ENCODE measurements around the gene GPR15.

Gene GPR15

GRCh38 chr3:98532709-98533571 is 1.2 kb downstream of the GPR15 start:
- H3K36me3 ChIP-seq (ENCODE audit: control insufficient read depth, insufficient read depth, low read length), result no peaks in the 10 kb centered on the region
- no peak overlapping the region for H3K4me3 ChIP-seq (ENCODE audit: low read depth, low read length)
- no peaks in the 10 kb centered on the region for H3K27me3 ChIP-seq (ENCODE audit: control insufficient read depth, insufficient read depth, low read length)
- peaks cover 2% of the 10 kb centered on the region for H3K4me1 ChIP-seq (ENCODE audit: control insufficient read depth, insufficient read depth, low read length)
- H3K9ac ChIP-seq (ENCODE audit: low read depth, low read length), result no peak overlapping the region
- H3K9me3 ChIP-seq (ENCODE audit: control insufficient read depth, insufficient read depth, low read length), result no peaks in the 10 kb centered on the region

- Histone ChIP-seq H3K27me3 (ENCODE audit: control insufficient read depth, insufficient read depth, low read length) (no peaks in the 10 kb centered on the region), H3K4me3 (ENCODE audit: low read depth, low read length) (no peak overlapping the region), H3K9me3 (ENCODE audit: control insufficient read depth, insufficient read depth, low read length) (no peaks in the 10 kb centered on the region), H3K9ac (ENCODE audit: low read depth, low read length) (no peak overlapping the region), H3K36me3 (ENCODE audit: control insufficient read depth, insufficient read depth, low read length) (no peaks in the 10 kb centered on the region), H3K4me1 (ENCODE audit: control insufficient read depth, insufficient read depth, low read length) (no peaks in the 10 kb centered on the region)
These were observed 2.4 kb downstream of the GPR15 start for GRCh38 chr3:98534168-98534567.

- no peak overlapping the region for H3K9ac ChIP-seq (ENCODE audit: low read depth, low read length)
- no peaks in the 10 kb centered on the region for H3K27me3 ChIP-seq (ENCODE audit: control insufficient read depth, insufficient read depth, low read length)
- H3K4me1 ChIP-seq (ENCODE audit: control insufficient read depth, insufficient read depth, low read length), result no peaks in the 10 kb centered on the region
- no peaks in the 10 kb centered on the region for H3K36me3 ChIP-seq (ENCODE audit: control insufficient read depth, insufficient read depth, low read length)
- no peak overlapping the region for H3K4me3 ChIP-seq (ENCODE audit: low read depth, low read length)
- no peaks in the 10 kb centered on the region for H3K9me3 ChIP-seq (ENCODE audit: control insufficient read depth, insufficient read depth, low read length)
These were observed 3.0 kb downstream of the GPR15 start for GRCh38 chr3:98534734-98535133.

- no peaks in the 10 kb centered on the region for H3K27me3 ChIP-seq (ENCODE audit: control insufficient read depth, insufficient read depth, low read length)
- no peaks in the 10 kb centered on the region for H3K9me3 ChIP-seq (ENCODE audit: control insufficient read depth, insufficient read depth, low read length)
- H3K4me3 ChIP-seq (ENCODE audit: low read depth, low read length), result no peak overlapping the region
- no peaks in the 10 kb centered on the region for H3K4me1 ChIP-seq (ENCODE audit: control insufficient read depth, insufficient read depth, low read length)
- no peaks in the 10 kb centered on the region for H3K36me3 ChIP-seq (ENCODE audit: control insufficient read depth, insufficient read depth, low read length)
- H3K9ac ChIP-seq (ENCODE audit: low read depth, low read length), result no peak overlapping the region
These were observed 4.8 kb downstream of the GPR15 start for GRCh38 chr3:98536456-98537017.

- Histone ChIP-seq H3K9me3 (ENCODE audit: control insufficient read depth, insufficient read depth, low read length) (no peaks in the 10 kb centered on the region), H3K9ac (ENCODE audit: low read depth, low read length) (no peak overlapping the region), H3K4me3 (ENCODE audit: low read depth, low read length) (no peak overlapping the region), H3K27me3 (ENCODE audit: control insufficient read depth, insufficient read depth, low read length) (no peaks in the 10 kb centered on the region), H3K4me1 (ENCODE audit: control insufficient read depth, insufficient read depth, low read length) (no peaks in the 10 kb centered on the region), H3K36me3 (ENCODE audit: control insufficient read depth, insufficient read depth, low read length) (no peaks in the 10 kb centered on the region)
These were observed 8.6 kb downstream of the GPR15 start for GRCh38 chr3:98540346-98540745.

- Histone ChIP-seq H3K9me3 (ENCODE audit: control insufficient read depth, insufficient read depth, low read length) (no peaks in the 10 kb centered on the region), H3K4me1 (ENCODE audit: control insufficient read depth, insufficient read depth, low read length) (no peaks in the 10 kb centered on the region), H3K4me3 (ENCODE audit: low read depth, low read length) (no peak overlapping the region), H3K36me3 (ENCODE audit: control insufficient read depth, insufficient read depth, low read length) (no peaks in the 10 kb centered on the region), H3K27me3 (ENCODE audit: control insufficient read depth, insufficient read depth, low read length) (no peaks in the 10 kb centered on the region), H3K9ac (ENCODE audit: low read depth, low read length) (no peak overlapping the region)
These were observed 9.9 kb downstream of the GPR15 start for GRCh38 chr3:98541695-98542094.

GRCh38 chr3:98542623-98543022 is 10.8 kb downstream of the GPR15 start:
- H3K4me3 ChIP-seq (ENCODE audit: low read depth, low read length), result no peak overlapping the region
- H3K36me3 ChIP-seq (ENCODE audit: control insufficient read depth, insufficient read depth, low read length), result no peaks in the 10 kb centered on the region
- no peak overlapping the region for H3K9ac ChIP-seq (ENCODE audit: low read depth, low read length)
- H3K27me3 ChIP-seq (ENCODE audit: control insufficient read depth, insufficient read depth, low read length), result no peaks in the 10 kb centered on the region
- no peaks in the 10 kb centered on the region for H3K4me1 ChIP-seq (ENCODE audit: control insufficient read depth, insufficient read depth, low read length)
- no peaks in the 10 kb centered on the region for H3K9me3 ChIP-seq (ENCODE audit: control insufficient read depth, insufficient read depth, low read length)

GRCh38 chr3:98545940-98546339 is 14.2 kb downstream of the GPR15 start:
- Histone ChIP-seq H3K9ac (ENCODE audit: low read depth, low read length) (no peak overlapping the region), H3K9me3 (ENCODE audit: control insufficient read depth, insufficient read depth, low read length) (no peaks in the 10 kb centered on the region), H3K36me3 (ENCODE audit: control insufficient read depth, insufficient read depth, low read length) (no peaks in the 10 kb centered on the region), H3K27me3 (ENCODE audit: control insufficient read depth, insufficient read depth, low read length) (no peaks in the 10 kb centered on the region), H3K4me3 (ENCODE audit: low read depth, low read length) (no peak overlapping the region), H3K4me1 (ENCODE audit: control insufficient read depth, insufficient read depth, low read length) (no peaks in the 10 kb centered on the region)

GRCh38 chr3:98548544-98548943 is 16.8 kb downstream of the GPR15 start:
- H3K4me3 ChIP-seq (ENCODE audit: low read depth, low read length), result no peak overlapping the region
- no peaks in the 10 kb centered on the region for H3K36me3 ChIP-seq (ENCODE audit: control insufficient read depth, insufficient read depth, low read length)
- H3K27me3 ChIP-seq (ENCODE audit: control insufficient read depth, insufficient read depth, low read length), result no peaks in the 10 kb centered on the region
- H3K9ac ChIP-seq (ENCODE audit: low read depth, low read length), result no peak overlapping the region
- no peaks in the 10 kb centered on the region for H3K4me1 ChIP-seq (ENCODE audit: control insufficient read depth, insufficient read depth, low read length)
- no peaks in the 10 kb centered on the region for H3K9me3 ChIP-seq (ENCODE audit: control insufficient read depth, insufficient read depth, low read length)

- no peaks in the 10 kb centered on the region for H3K27me3 ChIP-seq (ENCODE audit: control insufficient read depth, insufficient read depth, low read length)
These were observed 19.1 kb downstream of the GPR15 start for GRCh38 chr3:98550833-98551232.

GRCh38 chr3:98551236-98551635 is 19.5 kb downstream of the GPR15 start:
- H3K4me1 ChIP-seq (ENCODE audit: control insufficient read depth, insufficient read depth, low read length), result no peaks in the 10 kb centered on the region
- no peaks in the 10 kb centered on the region for H3K9me3 ChIP-seq (ENCODE audit: control insufficient read depth, insufficient read depth, low read length)
- no peak overlapping the region for H3K9ac ChIP-seq (ENCODE audit: low read depth, low read length)
- H3K27me3 ChIP-seq (ENCODE audit: control insufficient read depth, insufficient read depth, low read length), result no peaks in the 10 kb centered on the region
- H3K36me3 ChIP-seq (ENCODE audit: control insufficient read depth, insufficient read depth, low read length), result no peaks in the 10 kb centered on the region
- no peak overlapping the region for H3K4me3 ChIP-seq (ENCODE audit: low read depth, low read length)

More at GRCh38 chr3:98550833-98551232, 19.1 kb downstream of the GPR15 start:
- no peaks in the 10 kb centered on the region for H3K9me3 ChIP-seq (ENCODE audit: control insufficient read depth, insufficient read depth, low read length)
- no peaks in the 10 kb centered on the region for H3K4me1 ChIP-seq (ENCODE audit: control insufficient read depth, insufficient read depth, low read length)
- H3K4me3 ChIP-seq (ENCODE audit: low read depth, low read length), result no peak overlapping the region
- no peaks in the 10 kb centered on the region for H3K36me3 ChIP-seq (ENCODE audit: control insufficient read depth, insufficient read depth, low read length)
- no peak overlapping the region for H3K9ac ChIP-seq (ENCODE audit: low read depth, low read length)

- Histone ChIP-seq H3K27me3 (ENCODE audit: control insufficient read depth, insufficient read depth, low read length) (no peaks in the 10 kb centered on the region), H3K9ac (ENCODE audit: low read depth, low read length) (no peak overlapping the region), H3K9me3 (ENCODE audit: control insufficient read depth, insufficient read depth, low read length) (no peaks in the 10 kb centered on the region), H3K4me1 (ENCODE audit: control insufficient read depth, insufficient read depth, low read length) (no peaks in the 10 kb centered on the region), H3K36me3 (ENCODE audit: control insufficient read depth, insufficient read depth, low read length) (no peaks in the 10 kb centered on the region), H3K4me3 (ENCODE audit: low read depth, low read length) (no peak overlapping the region)
These were observed 20.0 kb downstream of the GPR15 start for GRCh38 chr3:98551754-98552153.
